ENCODE data around the gene F11R. TPM values are rescaled to one million over a fixed set of nuclear protein-coding genes. Genes with fewer than 3 reads are reported as not detected.

Gene F11R
- total and polyA plus RNA-seq, 2 of the 4 experiments (the other 2 are of a cell fraction) = 0.79 to 2.2 TPM

GRCh38 chr1:161047436-161048420 is 26.8 kb upstream of the F11R start:
- Histone ChIP-seq H4K5ac (ENCODE audit: low read depth, low read length) (no peak overlapping the region), H2AK9ac (replicated peaks; ENCODE audit: low read depth, low read length, poor library complexity) (no peak overlapping the region), H2AFZ (replicated peaks; ENCODE audit: low read length, poor library complexity) (no peak overlapping the region), H3K27ac (ENCODE audit: insufficient read depth, low read length) (no peak overlapping the region), H4K20me1 (ENCODE audit: insufficient read depth, low read length) (no peaks in the 10 kb centered on the region), H2BK20ac (ENCODE audit: low read depth, low read length) (no peak overlapping the region), H2AK5ac (ENCODE audit: low read depth, low read length) (no peak overlapping the region), H3K4me3 (ENCODE audit: insufficient read depth, low read depth, low read length) (no peak overlapping the region), H4K8ac (ENCODE audit: low read depth in 2 of 2, low read length in 2 of 2) (no peak overlapping the region), H3K23ac (ENCODE audit: low read depth, low read length) (no peak overlapping the region), H3K27me3 (ENCODE audit: control insufficient read depth, insufficient read depth, low read length) (no peaks in the 10 kb centered on the region), H3K9ac (ENCODE audit: low read depth, low read length) (no peak overlapping the region), H4K91ac (ENCODE audit: insufficient read depth, low read depth, low read length) (no peak overlapping the region), H3K36me3 (ENCODE audit: control insufficient read depth, insufficient read depth, low read length) (peaks cover under 1% of the 10 kb centered on the region; the same call in 1 of the 2 replicates), H3K79me1 (ENCODE audit: low read depth in 1 of 2, low read length in 2 of 2) (peaks cover 15 to 24% of the 10 kb centered on the region in 2 experiments), H3K4ac (ENCODE audit: low read depth, low read length) (no peak overlapping the region), H2BK120ac (ENCODE audit: low read depth, low read length) (no peak overlapping the region), H3K18ac (ENCODE audit: low read depth, low read length) (no peak overlapping the region), H3K4me2 (ENCODE audit: low read depth, low read length) (no peak overlapping the region), H2BK5ac (ENCODE audit: low read depth, low read length, poor library complexity, severe bottlenecking) (no peak overlapping the region), H3K9me3 (ENCODE audit: control insufficient read depth, insufficient read depth, low read length) (no peaks in the 10 kb centered on the region), H3K4me1 (ENCODE audit: control insufficient read depth, insufficient read depth, low read length) (no peaks in the 10 kb centered on the region; the same call in 1 of the 2 replicates), H3K9me1 (ENCODE audit: insufficient read depth, low read length) (no peaks in the 10 kb centered on the region), H3K14ac (replicated peaks; ENCODE audit: low read depth, low read length) (no peak overlapping the region), H2BK15ac (ENCODE audit: low read depth, low read length) (no peak overlapping the region), H3K56ac (ENCODE audit: extremely low read depth, insufficient read depth, low read length) (no peak overlapping the region)
- DNase-seq (no peak), ATAC-seq (ENCODE audit: low read depth) (no peak)
- WGBS, 2 experiments (ENCODE audit: extremely low coverage in 2 of 2, insufficient read length in 1 of 2) = 73% methylated on average over 4 of the region's 18 CpGs; no CpG with 5 or more reads in 1 of the 2 experiments
- no TSS peak for BruUV-seq (replicated peaks)
- POLR2A ChIA-PET (ENCODE audit: unreplicated experiment) = no interaction called here
- TF ChIP-seq MXI1 (IDR thresholded peaks at IDR 0.05; ENCODE audit: borderline replicate concordance, low read depth, low read length) = no peak
- no peak for TF ChIP-seq FOS (IDR thresholded peaks at IDR 0.05; ENCODE audit: low read depth, low read length)
- no peak for TF ChIP-seq CEBPB (IDR thresholded peaks at IDR 0.05; ENCODE audit: low read depth, low read length)
- no peak for TF ChIP-seq MAFK (IDR thresholded peaks at IDR 0.05; ENCODE audit: low read depth, low read length)
- TF ChIP-seq CTCF (conservative IDR thresholded peaks at IDR 0.05; ENCODE audit: low read depth, low read length) = no peak
- in situ Hi-C loops (cut with MboI; ENCODE audit: low sequenced_read_pairs) (loop anchor here (5.0 kb wide), 1 partner anchor 50 kb away; no protein-coding TSS in a partner anchor), intact Hi-C loops (cut with micrococcal nuclease) (loop anchor here (5.0 kb wide), 1 partner anchor 35 kb away; no protein-coding TSS in a partner anchor), dilution Hi-C loops (cut with HindIII; ENCODE audit: low sequenced_read_pairs, unreplicated experiment) (no loop called here)
- CTCF ChIA-PET = interaction anchor here (2.2 kb wide), 1 partner anchor 50 kb away, joined by 10 read pairs; no protein-coding TSS in a partner anchor

All from IMR-90 (cell line).